Measurements from ENCODE around the gene VPS35L.
"Not testable (repeated sequence)": the region's sequence is repeated elsewhere in the genome, so short reads cannot be mapped to it uniquely, and the experiment has no call there.

DNA sequence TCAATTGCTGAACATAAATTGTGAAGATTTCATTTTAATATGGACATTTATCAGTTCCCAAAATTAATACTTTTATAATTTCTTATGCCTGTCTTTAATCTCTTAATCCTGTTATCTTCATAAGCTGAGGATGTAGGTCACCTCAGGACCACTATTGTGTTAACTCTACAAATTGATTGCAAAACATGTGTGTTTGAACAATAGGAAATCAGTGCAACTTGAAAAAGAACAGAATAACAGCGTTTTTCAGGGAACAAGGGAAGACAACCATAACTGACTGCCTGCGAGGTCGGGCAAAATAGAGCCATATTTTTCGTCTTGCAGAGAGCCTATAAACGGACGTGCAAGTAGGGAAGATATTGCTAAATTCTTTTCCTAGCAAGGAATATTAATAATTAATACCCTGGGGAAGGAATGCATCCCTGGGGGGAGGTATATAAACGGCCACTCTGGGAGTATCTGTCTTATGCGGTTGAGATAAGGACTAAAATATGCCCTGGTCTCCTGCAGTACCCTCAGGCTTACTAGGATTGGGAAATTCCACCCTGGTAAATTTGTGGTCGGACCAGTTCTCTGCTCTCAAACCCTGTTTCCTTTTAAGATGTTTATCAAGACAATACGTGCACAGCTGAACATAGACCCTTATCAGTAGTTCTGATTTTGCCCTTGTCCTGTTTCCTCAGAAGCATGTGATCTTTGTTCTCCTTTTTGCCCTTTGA lies 12.1 kb upstream of the VPS35L start:
- TF ChIP-seq, protein P1, sequence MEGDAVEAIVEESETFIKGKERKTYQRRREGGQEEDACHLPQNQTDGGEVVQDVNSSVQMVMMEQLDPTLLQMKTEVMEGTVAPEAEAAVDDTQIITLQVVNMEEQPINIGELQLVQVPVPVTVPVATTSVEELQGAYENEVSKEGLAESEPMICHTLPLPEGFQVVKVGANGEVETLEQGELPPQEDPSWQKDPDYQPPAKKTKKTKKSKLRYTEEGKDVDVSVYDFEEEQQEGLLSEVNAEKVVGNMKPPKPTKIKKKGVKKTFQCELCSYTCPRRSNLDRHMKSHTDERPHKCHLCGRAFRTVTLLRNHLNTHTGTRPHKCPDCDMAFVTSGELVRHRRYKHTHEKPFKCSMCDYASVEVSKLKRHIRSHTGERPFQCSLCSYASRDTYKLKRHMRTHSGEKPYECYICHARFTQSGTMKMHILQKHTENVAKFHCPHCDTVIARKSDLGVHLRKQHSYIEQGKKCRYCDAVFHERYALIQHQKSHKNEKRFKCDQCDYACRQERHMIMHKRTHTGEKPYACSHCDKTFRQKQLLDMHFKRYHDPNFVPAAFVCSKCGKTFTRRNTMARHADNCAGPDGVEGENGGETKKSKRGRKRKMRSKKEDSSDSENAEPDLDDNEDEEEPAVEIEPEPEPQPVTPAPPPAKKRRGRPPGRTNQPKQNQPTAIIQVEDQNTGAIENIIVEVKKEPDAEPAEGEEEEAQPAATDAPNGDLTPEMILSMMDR (IDR thresholded peaks at IDR 0.05): not testable (repeated sequence)
- not testable (repeated sequence) for TF ChIP-seq POLR2A, EP300 (IDR thresholded peaks at IDR 0.05)

Measured in tibial nerve (tissue), 4 donors.